ENCODE results near the gene LRRC75A.

Gene LRRC75A

DNA sequence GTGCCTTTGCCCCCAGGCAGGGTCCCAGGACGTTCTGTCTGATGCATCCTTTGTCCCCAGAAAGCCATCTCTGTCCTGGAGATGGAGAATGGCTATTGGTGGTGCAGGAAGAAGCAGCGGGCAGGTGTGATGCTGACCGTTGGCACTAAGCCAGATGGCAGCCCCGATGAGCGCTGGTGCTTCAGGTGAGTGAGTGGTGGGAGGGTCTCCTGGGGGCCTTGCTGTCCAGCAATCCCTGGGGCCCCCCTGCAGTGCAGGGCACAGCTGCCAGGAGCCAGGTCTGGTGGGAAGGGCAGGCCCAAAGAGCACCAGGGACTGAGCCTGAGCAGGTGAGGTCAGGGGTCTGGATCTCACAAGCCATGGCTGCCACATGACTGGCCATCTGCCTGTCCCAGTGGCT is 58.5 kb downstream of the LRRC75A start:
- TF ChIP-seq CTCF (IDR thresholded peaks at IDR 0.05; ENCODE audit: low read depth, low read length) = no peak
- no peak overlapping the region for H3K4me3 ChIP-seq (ENCODE audit: low read depth, low read length)

- no peak for TF ChIP-seq CTCF (IDR thresholded peaks at IDR 0.05; ENCODE audit: low read depth, low read length)
Measured at GRCh38 chr17:16432017-16432416, 60.0 kb downstream of the LRRC75A start.

DNA sequence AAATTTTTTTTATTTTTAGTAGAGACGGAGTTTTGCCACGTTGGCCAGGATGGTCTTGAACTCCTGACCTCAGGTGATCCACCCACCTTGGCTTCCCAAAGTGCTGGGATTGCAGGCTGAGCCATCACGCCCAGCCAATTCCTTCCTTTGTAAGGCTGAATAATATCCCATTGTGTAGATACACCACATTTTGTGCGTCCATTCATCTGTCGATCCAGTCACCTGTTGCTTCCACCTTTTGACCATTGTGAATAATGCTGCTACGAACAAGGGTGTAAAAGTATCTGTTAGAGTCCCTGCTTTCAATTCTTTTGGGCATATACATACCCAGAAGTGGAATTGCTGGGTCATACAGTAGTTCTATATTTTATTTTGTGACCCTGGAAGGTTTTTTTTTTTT is 61.3 kb downstream of the LRRC75A start:
- no peak for TF ChIP-seq CTCF (IDR thresholded peaks at IDR 0.05; ENCODE audit: low read depth, low read length)
- no peak overlapping the region for H3K4me3 ChIP-seq (ENCODE audit: low read depth, low read length)

More at GRCh38 chr17:16432017-16432416, 60.0 kb downstream of the LRRC75A start:
- no peak overlapping the region for H3K4me3 ChIP-seq (ENCODE audit: low read depth, low read length)

DNA sequence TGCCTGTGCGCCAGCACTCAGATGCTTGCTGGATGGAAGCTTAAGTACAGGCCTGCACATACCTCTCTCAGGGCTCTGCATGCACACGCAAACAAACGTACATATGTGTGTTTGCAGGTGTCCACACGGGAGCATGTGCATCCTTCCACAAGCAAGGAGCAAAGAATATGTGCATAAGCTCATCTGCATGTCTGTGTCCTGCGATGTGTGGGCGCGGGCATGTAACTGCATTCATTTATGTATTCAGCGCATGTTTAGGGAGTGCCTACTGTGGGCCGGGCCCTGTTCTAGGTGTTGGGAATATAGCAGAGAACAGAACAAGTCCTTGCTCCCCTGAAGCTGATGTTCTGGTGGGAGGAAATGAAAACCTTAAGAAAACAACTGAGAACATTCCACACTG is 62.9 kb downstream of the LRRC75A start:
- no peak for TF ChIP-seq CTCF (IDR thresholded peaks at IDR 0.05; ENCODE audit: low read depth, low read length)
- H3K4me3 ChIP-seq (ENCODE audit: low read depth, low read length) = no peak overlapping the region

- TF ChIP-seq CTCF (IDR thresholded peaks at IDR 0.05; ENCODE audit: low read depth, low read length) = peak; percentile 62
Measured at GRCh38 chr17:16428098-16428882, 63.7 kb downstream of the LRRC75A start.

DNA sequence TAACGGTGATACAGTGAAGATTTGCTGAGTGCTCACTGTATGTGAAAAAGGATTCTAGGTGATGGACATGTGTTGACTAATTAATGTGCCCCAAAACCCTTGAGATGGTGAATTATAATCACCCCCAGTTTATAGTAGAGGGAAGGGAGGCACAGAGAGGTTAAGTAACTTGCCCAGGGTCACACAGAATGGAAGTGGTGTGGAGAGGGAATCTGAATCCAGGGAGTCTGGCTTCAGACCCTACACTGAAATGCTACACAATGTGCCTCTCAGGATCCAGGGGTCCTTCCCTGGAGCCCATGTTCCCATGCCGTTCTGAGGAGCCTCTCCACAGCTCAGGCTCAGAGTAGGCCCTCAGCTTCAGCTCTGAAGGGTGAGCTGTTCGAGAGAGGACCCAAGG is 65.0 kb downstream of the LRRC75A start:
- no peak for TF ChIP-seq CTCF (IDR thresholded peaks at IDR 0.05; ENCODE audit: low read depth, low read length)
- no peak overlapping the region for H3K4me3 ChIP-seq (ENCODE audit: low read depth, low read length)

More at GRCh38 chr17:16428098-16428882, 63.7 kb downstream of the LRRC75A start:
- no peak overlapping the region for H3K4me3 ChIP-seq (ENCODE audit: low read depth, low read length)

Measured in WI38 (cell line).